Measurements from ENCODE around the gene DYRK4. TPM values are rescaled to one million over a fixed set of nuclear protein-coding genes. Genes with fewer than 3 reads are reported as not detected.

DYRK4 gene
- total and polyA plus RNA-seq, 2 of the 4 experiments (the other 2 are of a cell fraction) = 44.6 to 71.6 TPM

- H4K20me1 ChIP-seq (ENCODE audit: insufficient read depth, low read length) = no peaks in the 10 kb centered on the region
- CTCF ChIA-PET = no interaction called here
- H3K9ac ChIP-seq (ENCODE audit: low read depth, low read length) = no peak overlapping the region
- WGBS, 2 experiments (ENCODE audit: extremely low coverage in 2 of 2, insufficient read length in 1 of 2) = 89% methylated on average over 4 of the region's 5 CpGs; no CpG with 5 or more reads in 1 of the 2 experiments
- intact Hi-C loops (cut with micrococcal nuclease) (no loop called here), dilution Hi-C loops (cut with HindIII; ENCODE audit: low sequenced_read_pairs, unreplicated experiment) (no loop called here), in situ Hi-C loops (cut with MboI; ENCODE audit: low sequenced_read_pairs) (no loop called here)
- TF ChIP-seq RFX5 (IDR thresholded peaks at IDR 0.05; ENCODE audit: low read depth, low read length) = no peak
- TF ChIP-seq NFE2L2 (IDR thresholded peaks at IDR 0.05; ENCODE audit: low read depth, low read length) = no peak
- TF ChIP-seq FOS (IDR thresholded peaks at IDR 0.05; ENCODE audit: low read depth, low read length) = no peak
- TF ChIP-seq MAZ (IDR thresholded peaks at IDR 0.05; ENCODE audit: borderline replicate concordance, low read depth, low read length) = no peak
- TF ChIP-seq MAFK (IDR thresholded peaks at IDR 0.05; ENCODE audit: low read depth, low read length) = no peak
- no peak for TF ChIP-seq POLR2A (IDR thresholded peaks at IDR 0.05; ENCODE audit: low read depth, low read length)
- no peak for TF ChIP-seq SMC3 (IDR thresholded peaks at IDR 0.05; ENCODE audit: low read depth, low read length)
- no peak for TF ChIP-seq USF2 (IDR thresholded peaks at IDR 0.05; ENCODE audit: low read depth, low read length)
- TF ChIP-seq CTCF (conservative IDR thresholded peaks at IDR 0.05; ENCODE audit: low read depth, low read length) = no peak
- no peak for TF ChIP-seq ELK1 (IDR thresholded peaks at IDR 0.05; ENCODE audit: borderline replicate concordance, low read depth, low read length)
- no peak for TF ChIP-seq RCOR1 (IDR thresholded peaks at IDR 0.05; ENCODE audit: insufficient replicate concordance, low read length)
- TF ChIP-seq CHD1 (IDR thresholded peaks at IDR 0.05; ENCODE audit: low read depth, low read length) = no peak
- TF ChIP-seq MXI1 (IDR thresholded peaks at IDR 0.05; ENCODE audit: borderline replicate concordance, low read depth, low read length) = no peak
- H3K4me3 ChIP-seq (ENCODE audit: insufficient read depth, low read depth, low read length) = no peak overlapping the region
- H3K18ac ChIP-seq (ENCODE audit: low read depth, low read length) = no peak overlapping the region
- no peaks in the 10 kb centered on the region for H3K27me3 ChIP-seq (ENCODE audit: control insufficient read depth, insufficient read depth, low read length)
- ATAC-seq (ENCODE audit: low read depth) (no peak), DNase-seq (no peak)
- POLR2A ChIA-PET (ENCODE audit: unreplicated experiment) = no interaction called here
- no peak overlapping the region for H3K14ac ChIP-seq (replicated peaks; ENCODE audit: low read depth, low read length)
- no peaks in the 10 kb centered on the region for H3K9me3 ChIP-seq (ENCODE audit: control insufficient read depth, insufficient read depth, low read length)
- no peak overlapping the region for H2BK20ac ChIP-seq (ENCODE audit: low read depth, low read length)
- H3K4me2 ChIP-seq (ENCODE audit: low read depth, low read length) = no peak overlapping the region
- no peaks in the 10 kb centered on the region; a peak in 1 of 4 replicates for H3K79me1 ChIP-seq (ENCODE audit: low read depth in 1 of 2, low read length in 2 of 2)
- no peak overlapping the region for H2AK5ac ChIP-seq (ENCODE audit: low read depth, low read length)
- H4K5ac ChIP-seq (ENCODE audit: low read depth, low read length) = no peak overlapping the region
- H3K27ac ChIP-seq (ENCODE audit: insufficient read depth, low read length) = no peak overlapping the region
- H3K36me3 ChIP-seq (ENCODE audit: control insufficient read depth, insufficient read depth, low read length) = peaks cover 4% of the 10 kb centered on the region; the same call in 1 of the 2 replicates
- no peak overlapping the region for H2AFZ ChIP-seq (replicated peaks; ENCODE audit: low read length, poor library complexity)
- no peak overlapping the region for H4K8ac ChIP-seq (ENCODE audit: low read depth in 2 of 2, low read length in 2 of 2)
- no TSS peak for BruUV-seq (replicated peaks)
- no peak overlapping the region for H2BK5ac ChIP-seq (ENCODE audit: low read depth, low read length, poor library complexity, severe bottlenecking)
- no peaks in the 10 kb centered on the region for H3K4me1 ChIP-seq (ENCODE audit: control insufficient read depth, insufficient read depth, low read length)
- no peak overlapping the region for H3K4ac ChIP-seq (ENCODE audit: low read depth, low read length)
- no peak overlapping the region for H4K91ac ChIP-seq (ENCODE audit: insufficient read depth, low read depth, low read length)
- no peak overlapping the region for H3K56ac ChIP-seq (ENCODE audit: extremely low read depth, insufficient read depth, low read length)
- no peak overlapping the region for H2BK15ac ChIP-seq (ENCODE audit: low read depth, low read length)
- no peak overlapping the region for H2AK9ac ChIP-seq (replicated peaks; ENCODE audit: low read depth, low read length, poor library complexity)
- H3K9me1 ChIP-seq (ENCODE audit: insufficient read depth, low read length) = no peaks in the 10 kb centered on the region
- H2BK120ac ChIP-seq (ENCODE audit: low read depth, low read length) = no peak overlapping the region
- no peak overlapping the region for H3K23ac ChIP-seq (ENCODE audit: low read depth, low read length)
These were observed 4.4 kb upstream of the DYRK4 start for GRCh38 chr12:4557586-4557985.

All from IMR-90 (cell line).